ENCODE data around the gene SMTNL2.
"Not testable (repeated sequence)": the region's sequence is repeated elsewhere in the genome, so short reads cannot be mapped to it uniquely, and the experiment has no call there.

- TF ChIP-seq CTCF (IDR thresholded peaks at IDR 0.05 in 8 of 11, conservative IDR thresholded peaks at IDR 0.05 in 3 of 11); POLR2AphosphoS5 (IDR thresholded peaks at IDR 0.05): not testable (repeated sequence)
Observed at GRCh38 chr17:4590042-4590441, 5.7 kb downstream of the SMTNL2 start.

All from spleen (tissue), 7 donors.